Measurements from ENCODE around the gene CCR7.
"Not testable (repeated sequence)": the region's sequence is repeated elsewhere in the genome, so short reads cannot be mapped to it uniquely, and the experiment has no call there.

Gene CCR7

DNA sequence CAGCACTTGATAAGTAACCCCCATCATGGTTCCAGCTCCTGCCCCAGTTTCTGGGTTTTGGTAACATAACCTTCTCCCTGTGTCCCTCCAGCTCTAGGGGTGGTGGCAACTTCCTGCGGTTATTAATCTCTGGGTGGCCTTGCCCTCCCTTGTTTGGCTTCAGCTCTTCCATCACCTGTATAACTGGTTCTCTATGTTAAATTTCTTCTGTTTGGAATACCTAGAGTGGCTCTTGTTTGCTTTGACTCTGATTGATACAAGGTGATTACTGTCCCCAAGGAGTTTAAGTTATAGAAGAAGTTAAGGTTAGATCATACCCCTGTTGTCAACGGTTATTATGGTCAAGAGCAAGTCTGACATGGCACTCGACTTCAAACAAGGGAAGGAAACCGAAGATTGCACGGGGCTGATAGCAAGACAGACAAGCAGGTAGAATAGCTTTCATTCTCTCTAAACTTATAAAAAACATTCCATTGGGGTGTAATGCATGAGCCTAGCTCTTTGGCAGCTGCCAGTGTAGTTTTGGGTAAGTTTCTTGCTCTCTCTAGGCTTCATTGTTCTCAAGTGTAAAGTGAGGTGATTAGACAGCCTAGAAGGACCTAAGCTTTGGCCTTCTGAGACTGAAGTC lies 11.0 kb upstream of the CCR7 start:
- H3K27ac ChIP-seq: no peak overlapping the region
- TF ChIP-seq, protein P1, sequence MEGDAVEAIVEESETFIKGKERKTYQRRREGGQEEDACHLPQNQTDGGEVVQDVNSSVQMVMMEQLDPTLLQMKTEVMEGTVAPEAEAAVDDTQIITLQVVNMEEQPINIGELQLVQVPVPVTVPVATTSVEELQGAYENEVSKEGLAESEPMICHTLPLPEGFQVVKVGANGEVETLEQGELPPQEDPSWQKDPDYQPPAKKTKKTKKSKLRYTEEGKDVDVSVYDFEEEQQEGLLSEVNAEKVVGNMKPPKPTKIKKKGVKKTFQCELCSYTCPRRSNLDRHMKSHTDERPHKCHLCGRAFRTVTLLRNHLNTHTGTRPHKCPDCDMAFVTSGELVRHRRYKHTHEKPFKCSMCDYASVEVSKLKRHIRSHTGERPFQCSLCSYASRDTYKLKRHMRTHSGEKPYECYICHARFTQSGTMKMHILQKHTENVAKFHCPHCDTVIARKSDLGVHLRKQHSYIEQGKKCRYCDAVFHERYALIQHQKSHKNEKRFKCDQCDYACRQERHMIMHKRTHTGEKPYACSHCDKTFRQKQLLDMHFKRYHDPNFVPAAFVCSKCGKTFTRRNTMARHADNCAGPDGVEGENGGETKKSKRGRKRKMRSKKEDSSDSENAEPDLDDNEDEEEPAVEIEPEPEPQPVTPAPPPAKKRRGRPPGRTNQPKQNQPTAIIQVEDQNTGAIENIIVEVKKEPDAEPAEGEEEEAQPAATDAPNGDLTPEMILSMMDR (conservative IDR thresholded peaks at IDR 0.05): no peak
- TF ChIP-seq ZFX (IDR thresholded peaks at IDR 0.05): no peak

DNA sequence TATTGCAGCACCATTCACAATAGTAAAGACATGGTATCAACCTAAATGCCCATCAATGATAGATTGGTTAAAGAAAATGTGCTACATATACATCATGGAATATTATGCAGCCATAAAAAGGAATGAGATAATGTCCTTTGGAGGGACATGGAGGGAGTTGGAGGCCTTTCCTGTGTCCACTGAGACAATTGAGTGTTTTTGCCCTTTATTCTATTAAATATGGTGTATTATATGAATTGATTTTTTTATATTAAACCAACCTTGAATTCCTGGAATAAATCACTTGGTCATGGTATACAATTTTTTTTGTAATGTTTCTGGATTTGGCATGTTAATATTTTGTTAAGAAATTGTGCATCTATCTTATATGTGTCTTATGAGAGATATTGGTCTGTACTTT lies 9.0 kb upstream of the CCR7 start:
- H3K27ac ChIP-seq: no peak overlapping the region
- TF ChIP-seq, protein P1 (conservative IDR thresholded peaks at IDR 0.05): no peak
- TF ChIP-seq ZFX (IDR thresholded peaks at IDR 0.05): no peak

DNA sequence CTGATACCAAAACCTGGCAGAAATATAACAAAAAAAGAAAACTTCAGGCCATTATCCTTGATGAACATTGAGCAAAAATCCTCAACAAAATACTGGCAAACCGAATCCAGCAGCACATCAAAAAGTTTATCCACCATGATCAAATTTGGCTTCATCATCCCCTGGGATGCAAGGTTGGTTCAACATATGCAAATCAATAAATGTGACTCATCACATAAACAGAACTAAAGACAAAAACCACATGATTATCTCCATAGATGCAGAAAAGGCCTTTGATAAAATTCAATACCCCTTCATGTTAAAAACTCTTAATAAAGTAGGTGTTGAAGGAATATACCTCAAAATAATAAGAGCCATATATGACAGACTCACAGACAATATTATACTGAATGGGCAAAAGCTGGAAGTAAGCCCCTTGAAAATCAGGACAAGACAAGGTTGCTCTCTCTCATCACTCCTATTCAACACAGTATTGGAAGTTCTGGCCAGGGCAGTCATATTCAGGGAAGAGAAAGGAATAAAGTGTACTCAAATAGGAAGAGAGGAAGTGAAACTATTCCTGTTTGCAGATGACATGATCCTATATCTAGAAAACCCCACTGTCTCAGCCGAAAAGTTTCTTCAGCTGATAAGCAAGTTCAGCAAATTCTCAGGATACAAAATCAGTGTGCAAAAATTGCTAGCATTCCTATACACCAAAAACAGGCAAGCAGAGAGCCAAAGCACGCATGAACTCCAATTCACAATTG lies 7.1 kb upstream of the CCR7 start:
- not testable (repeated sequence) for H3K27ac ChIP-seq

DNA sequence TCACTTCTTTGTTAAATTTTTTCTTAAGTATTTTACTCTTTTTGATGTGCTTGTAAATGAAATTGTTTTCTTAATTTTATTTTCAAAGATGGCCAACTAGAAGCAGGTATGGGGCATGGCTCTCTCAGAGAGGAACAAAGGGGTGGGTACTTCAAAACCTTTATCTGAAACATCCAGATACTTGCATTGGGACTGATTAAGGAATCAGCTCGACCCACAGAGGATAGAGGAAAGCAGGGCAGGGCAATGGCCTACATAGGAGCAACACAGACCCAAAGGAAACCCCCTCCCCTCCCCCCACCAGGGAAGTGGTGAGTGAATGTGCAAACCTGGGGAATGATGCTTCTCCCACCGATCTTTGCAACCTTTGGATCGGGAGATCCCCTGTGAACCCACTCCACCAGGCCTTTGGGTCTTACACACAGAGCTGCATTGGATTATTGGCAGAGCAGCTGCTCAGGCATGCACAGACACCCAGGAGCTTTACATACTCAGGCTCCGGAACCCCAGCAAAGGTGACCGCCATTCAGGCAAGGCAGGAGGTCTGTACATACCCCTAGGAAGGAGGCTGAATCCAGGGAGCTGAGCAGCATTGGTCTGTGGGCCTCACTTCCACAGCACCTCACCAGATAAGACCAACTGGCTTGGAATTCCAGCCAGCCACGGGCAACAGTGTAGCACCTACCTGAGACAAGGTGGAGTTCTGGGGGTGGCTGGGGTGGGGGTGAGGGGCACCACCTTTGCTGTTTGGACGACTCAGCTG lies 3.0 kb upstream of the CCR7 start:
- TF ChIP-seq ZFX (IDR thresholded peaks at IDR 0.05): no peak
- TF ChIP-seq, protein P1 (conservative IDR thresholded peaks at IDR 0.05): no peak
- H3K27ac ChIP-seq: no peak overlapping the region

DNA sequence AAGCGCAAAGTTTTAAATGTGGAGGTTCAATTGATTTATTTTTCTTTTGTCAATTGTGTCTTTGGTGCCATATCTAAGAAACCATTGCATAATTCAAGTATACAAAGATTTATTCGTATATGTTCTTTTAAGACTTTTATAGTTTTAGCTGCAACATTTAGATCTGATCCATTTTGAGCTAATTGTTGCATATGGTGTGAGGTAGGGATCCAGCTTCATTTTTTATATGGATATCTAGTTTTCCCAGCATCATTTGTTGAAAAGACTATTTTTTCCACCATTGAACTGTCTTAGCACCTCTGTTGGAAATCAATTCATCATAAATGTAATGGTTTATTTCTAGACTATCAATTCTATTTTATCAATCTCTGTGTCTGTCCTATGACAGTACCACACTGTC lies 2.1 kb upstream of the CCR7 start:
- H3K27ac ChIP-seq: no peak overlapping the region
- TF ChIP-seq, protein P1 (conservative IDR thresholded peaks at IDR 0.05): no peak
- TF ChIP-seq ZFX (IDR thresholded peaks at IDR 0.05): no peak

DNA sequence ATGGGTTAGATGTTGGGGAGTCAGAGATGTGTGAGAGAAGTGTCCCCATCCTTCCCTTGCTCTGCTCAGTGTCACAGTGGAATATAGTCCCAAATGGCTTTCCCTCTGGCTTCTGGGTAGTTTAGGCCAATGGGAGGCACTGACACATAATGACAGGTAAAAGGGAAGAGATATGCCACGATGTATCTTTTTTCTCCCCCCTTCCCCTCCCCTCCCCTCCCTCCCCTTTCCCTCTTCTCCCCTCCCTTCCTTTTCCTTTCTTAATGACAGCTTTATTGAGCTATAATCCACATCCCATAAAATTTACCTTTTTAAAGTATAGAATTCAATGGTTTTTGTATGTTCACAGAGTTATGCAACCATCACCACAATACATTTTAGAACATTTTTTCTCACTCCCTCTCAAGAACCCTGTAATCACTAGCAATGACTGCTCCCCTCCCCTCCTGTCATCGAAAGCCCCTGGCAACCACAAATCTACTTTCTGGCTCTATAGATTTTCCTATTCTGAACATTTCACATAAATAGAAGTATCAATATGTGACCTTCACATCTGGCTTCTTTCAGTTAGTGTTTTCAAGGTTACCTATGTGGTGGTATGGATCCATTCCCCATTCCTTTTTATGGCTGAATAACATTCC lies 617 bp upstream of the CCR7 start:
- H3K27ac ChIP-seq: no peak overlapping the region
- TF ChIP-seq ZFX (IDR thresholded peaks at IDR 0.05): no peak
- TF ChIP-seq, protein P1 (conservative IDR thresholded peaks at IDR 0.05): no peak

DNA sequence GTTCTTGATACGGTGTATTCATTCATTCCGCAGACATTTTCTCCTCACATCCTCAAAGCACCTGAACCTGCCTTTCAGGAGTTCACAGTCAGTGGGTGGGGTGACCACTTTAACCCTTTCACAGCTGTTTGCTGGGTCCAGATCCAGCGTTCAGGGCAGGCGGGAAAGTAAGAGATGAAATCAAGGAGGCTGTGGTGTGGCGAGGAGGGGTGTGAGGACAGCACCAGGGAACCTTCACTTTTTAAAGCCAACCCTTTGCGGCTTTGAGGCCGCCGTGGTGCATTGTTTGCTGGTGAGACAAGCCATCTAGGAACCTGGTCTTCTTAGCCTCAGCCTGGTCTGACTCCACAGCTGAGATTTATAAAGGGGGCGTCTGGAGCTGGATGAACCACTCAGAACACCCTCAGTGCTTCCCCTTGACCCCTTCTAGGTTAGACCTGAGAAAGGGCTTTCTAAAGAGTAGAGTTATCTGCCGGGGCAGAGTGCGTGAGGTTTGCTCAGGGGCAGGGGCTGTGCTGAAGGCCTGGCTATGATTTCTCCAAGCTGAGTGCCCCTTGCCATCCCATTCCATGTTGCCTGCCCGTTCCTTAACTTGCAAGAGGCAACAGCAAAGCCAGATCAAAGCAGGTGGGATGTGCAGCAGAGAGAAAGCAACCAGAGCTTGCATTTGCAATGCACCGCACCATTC lies 933 bp downstream of the CCR7 start:
- TF ChIP-seq, protein P1 (conservative IDR thresholded peaks at IDR 0.05): no peak
- no peak for TF ChIP-seq ZFX (IDR thresholded peaks at IDR 0.05)
- no peak overlapping the region for H3K27ac ChIP-seq
